Activated gamma-delta T cell (primary cell): ENCODE measurements around the gene RPS19BP1.

Experiments
- DNase-seq: peaks from one replicate; lab custom pipeline; 2025; lab: John Stamatoyannopoulos, UW

RPS19BP1 gene

DNA sequence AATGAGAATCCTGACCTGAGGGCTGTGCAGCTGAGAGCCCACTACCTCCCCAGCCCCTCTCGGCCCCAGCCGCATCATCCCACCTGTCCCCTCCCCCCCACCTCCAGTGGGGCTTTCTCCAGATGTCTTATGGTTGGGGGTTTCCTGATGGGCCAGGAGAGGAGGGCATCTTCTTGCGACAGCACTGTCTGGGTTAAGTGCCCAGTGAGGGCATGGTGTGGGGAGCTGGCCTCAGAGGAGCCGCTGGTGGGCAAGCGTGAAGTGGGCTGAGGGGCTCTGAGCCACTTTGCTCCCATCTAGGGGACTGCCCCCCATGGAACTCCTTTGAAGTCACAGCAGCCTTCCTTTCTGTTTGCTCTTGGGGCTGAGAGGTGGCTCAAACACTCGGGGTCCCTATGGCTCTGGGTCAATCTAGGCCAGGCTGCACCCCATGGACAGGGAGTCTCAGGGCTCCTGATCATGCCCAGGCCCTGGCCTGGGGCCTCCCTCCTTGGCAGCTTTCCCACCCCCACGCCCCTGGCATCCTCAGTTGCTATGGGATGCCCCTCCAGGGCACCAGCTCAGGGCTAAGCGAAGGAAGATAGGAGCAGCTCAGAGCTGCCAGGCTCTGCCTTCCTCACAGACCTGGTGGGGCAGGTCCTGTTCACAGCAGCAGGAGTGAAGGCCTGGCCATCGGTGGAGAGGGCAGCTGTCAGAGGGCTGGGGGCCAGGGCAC, 41.4 kb downstream of the RPS19BP1 start:
- DNase-seq: no peak

DNA sequence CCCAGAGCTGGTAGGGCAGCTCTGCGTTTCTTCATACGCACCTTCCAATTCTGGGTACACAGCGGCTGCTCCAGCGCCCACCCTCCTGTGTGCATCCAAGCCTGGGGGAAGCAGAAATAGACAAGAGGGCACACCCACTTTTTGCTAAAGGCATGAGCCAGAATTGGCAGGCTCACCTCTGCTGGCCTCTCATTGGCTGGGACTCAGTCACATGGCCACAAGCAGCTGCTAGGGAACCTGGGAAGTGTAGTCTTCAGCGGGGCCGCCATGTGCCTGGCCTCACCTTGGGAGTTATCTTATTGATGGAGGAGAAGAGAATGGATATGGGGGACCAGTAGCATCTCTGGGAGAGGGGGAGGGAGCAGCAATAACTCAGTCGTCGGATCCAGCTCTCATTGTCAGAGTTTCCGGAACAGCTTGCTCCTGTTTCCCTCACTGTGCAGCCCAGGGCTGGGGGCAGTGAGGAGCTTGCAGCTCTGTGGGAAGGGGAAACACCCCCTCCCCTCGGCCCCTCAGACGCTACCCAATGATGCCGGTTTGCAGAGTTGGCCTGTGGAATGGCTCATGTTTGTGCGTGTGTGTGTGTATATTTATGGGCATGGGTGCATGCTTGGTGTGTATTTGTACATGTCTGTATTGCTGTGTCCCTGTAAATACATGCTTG, 42.3 kb downstream of the RPS19BP1 start:
- DNase-seq: no peak

DNA sequence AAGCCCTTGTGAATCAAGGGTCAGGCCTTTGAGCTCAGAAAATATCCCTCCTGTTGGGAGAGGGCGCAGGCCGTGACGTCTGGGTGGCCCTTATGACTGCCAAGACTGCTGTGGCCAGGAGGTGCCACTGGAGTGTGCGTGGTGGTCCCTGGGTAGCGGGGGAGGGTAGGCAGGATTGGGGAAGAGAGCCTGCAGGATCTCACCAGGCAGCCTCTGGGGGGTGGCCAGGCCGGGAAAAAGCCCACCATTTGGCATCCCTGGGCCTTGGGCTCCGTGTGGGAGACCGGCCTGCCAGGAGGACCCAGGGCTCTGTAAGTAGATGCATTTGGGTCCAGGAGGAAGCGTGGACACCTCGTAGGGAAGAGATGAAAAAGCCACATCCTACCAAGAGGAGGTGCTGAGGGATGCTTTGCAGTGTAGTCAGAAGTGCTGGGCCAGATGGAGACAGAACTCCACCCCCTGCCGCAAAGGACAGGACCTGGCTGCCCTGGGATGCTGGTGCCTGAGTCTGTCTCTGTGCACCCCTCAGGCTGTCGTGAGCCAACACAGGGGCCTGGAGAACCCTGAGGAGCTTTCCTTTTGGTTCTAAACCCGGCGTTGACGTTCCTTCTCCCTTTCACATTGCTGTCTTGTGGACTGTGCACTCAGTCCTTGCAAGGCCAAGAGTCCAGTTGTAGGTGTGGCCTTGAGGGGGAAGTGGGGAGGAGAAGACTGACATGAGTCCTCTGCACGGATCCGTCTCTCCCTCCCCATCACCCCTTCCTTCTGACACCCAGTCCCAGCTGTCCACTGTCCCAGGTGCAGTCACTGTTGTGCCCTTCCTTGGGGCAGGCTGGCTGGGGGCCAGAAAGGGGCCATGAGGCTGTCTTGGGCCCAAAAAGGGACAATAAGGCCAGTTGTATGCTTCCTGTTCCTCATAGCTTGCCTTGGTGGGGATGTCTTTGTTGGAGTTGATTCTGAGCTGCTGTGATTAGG, 43.2 kb downstream of the RPS19BP1 start:
- DNase-seq: no peak

DNA sequence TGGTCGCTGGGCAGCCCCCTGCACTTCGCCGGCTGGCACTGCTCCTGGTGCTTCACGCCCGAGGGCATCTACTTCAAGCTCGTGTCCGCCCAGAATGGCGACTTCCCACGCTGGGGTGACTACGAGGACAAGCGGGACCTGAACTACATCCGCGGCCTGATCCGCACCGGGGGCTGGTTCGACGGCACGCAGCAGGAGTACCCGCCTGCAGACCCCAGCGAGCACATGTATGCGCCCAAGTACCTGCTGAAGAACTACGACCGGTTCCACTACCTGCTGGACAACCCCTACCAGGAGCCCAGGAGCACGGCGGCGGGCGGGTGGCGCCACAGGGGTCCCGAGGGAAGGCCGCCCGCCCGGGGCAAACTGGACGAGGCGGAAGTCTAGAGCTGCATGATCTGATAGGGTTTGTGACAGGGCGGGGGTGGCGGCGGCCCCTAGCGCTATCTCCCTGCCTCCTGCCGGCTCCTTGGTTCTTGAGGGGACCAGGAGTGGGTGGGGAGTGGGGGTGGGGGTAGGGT, 43.9 kb downstream of the RPS19BP1 start:
- no peak for DNase-seq

DNA sequence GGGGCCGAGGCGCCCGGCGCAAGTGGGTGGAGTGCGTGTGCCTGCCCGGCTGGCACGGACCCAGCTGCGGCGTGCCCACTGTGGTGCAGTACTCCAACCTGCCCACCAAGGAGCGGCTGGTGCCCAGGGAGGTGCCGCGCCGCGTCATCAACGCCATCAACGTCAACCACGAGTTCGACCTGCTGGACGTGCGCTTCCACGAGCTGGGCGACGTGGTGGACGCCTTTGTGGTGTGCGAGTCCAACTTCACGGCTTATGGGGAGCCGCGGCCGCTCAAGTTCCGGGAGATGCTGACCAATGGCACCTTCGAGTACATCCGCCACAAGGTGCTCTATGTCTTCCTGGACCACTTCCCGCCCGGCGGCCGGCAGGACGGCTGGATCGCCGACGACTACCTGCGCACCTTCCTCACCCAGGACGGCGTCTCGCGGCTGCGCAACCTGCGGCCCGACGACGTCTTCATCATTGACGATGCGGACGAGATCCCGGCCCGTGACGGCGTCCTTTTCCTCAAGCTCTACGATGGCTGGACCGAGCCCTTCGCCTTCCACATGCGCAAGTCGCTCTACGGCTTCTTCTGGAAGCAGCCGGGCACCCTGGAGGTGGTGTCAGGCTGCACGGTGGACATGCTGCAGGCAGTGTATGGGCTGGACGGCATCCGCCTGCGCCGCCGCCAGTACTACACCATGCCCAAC, 44.6 kb downstream of the RPS19BP1 start:
- no peak for DNase-seq

DNA sequence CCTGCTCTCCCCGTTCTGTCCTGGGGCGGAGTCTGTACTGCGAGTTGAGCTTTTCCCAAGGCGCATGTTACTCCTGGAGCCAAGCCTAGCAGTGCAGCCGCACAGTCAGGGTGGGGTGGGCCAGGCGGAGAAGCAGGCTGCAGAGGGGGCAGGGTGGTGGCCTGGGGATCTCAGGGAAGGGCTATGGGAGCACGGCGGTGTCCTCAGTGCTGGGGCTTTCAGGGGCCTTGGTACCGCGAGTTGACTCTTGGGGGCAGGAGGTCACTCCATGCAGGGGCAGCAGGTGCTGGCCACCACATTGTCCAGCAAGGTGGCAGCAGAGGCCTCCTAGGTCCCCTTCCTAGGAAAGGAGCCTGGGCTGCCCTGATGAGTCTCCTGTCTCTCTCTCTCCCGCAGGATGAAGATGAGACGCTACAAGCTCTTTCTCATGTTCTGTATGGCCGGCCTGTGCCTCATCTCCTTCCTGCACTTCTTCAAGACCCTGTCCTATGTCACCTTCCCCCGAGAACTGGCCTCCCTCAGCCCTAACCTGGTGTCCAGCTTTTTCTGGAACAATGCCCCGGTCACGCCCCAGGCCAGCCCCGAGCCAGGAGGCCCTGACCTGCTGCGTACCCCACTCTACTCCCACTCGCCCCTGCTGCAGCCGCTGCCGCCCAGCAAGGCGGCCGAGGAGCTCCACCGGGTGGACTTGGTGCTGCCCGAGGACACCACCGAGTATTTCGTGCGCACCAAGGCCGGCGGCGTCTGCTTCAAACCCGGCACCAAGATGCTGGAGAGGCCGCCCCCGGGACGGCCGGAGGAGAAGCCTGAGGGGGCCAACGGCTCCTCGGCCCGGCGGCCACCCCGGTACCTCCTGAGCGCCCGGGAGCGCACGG, 45.4 kb downstream of the RPS19BP1 start:
- no peak for DNase-seq

DNA sequence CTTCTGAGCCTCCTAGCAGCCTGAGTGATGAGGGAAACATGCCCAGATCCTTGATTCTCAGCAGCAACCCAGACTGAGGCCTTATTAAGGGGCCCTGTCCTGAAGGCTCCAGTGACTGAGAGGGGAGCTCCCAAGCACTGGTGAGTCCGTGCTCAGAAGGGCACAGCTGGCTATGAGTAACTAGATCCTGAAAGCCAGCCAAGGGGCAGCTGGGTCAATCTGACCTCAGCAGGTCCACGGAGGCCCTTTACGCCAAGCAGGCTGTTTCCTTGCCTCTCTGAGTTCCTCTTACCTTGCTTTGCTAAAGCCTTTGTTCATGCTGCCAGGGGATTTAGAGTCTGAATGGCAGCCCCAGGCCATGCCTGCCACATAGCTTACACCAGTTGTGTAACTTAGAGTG, 49.8 kb downstream of the RPS19BP1 start:
- DNase-seq: no peak

DNA sequence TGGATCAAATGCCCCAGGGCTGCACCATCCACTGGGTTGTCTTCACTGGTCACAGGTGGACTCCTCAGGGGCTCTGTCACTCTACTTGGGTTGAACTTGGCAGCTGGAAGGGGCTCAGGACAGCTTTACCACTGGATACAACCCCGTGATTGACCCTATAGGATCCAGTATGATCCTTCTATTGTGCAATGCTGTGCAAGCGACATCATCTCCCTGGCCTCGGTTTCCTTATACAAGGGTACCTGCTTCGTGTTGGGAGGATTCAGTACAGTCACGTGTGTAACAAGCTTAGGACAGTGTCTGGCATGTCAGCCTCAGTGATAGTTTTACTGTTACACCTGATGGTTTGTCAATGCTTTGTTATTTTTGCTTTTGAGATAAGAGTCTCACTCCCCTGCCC, 51.0 kb downstream of the RPS19BP1 start:
- DNase-seq: no peak

DNA sequence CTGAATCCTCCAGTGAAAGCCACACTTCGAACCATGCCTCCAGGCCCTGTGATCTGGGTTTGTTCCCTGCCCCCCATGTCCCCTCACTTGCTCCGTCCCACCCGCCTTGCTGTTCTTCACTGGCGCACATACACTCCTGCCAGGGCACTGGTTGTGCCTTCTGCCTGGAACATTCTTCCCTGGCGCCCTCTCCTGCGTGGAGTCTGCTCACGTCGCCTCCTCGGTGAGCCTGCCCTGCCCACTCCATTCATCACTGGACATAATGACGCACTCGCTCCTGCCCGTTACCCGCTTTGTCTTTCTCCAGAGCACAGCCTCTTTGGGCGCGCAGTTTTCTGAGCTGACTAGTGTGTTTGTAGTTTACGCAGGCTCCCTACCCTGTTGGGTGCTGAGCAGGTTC, 51.5 kb downstream of the RPS19BP1 start:
- DNase-seq: no peak

DNA sequence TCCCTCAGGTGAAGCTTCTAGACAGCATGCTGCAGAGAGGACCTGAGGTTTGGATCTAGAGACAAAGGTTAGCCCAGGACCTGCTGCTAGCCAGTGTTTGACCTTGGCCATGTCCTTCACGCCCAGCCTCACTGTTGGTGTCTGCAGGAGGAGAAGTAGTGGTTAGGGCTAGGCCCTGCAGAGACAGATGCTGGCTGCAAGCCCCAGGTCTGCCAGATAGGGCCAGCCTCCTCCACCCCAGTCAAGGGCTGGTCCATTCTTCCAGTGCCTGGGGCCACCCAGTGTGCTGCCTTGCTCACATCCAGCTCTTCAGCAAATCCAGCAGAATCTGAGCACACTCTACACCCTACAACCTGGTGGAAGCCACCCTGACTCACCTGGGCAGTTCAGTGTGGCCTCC, 52.0 kb downstream of the RPS19BP1 start:
- DNase-seq: no peak

DNA sequence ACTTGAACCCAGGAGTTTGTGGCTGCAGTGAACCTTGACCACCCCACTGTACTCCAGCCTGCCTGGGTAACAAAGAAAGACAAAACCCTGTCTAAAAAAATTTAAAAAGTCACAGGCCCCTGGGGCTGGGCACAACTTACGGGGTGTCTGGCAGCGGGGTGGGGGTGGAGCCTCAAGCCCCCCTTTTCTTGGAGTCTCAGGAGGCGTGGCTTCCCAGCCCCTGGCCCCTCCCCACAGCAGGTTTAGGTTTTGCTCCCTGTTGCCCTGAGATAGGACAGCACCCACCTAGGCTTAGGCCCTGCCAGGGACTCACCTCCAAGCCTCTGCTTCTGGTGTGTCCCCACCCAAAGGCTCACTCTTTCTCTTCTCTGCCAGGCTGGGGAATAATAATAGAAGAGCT, 53.3 kb downstream of the RPS19BP1 start:
- DNase-seq: no peak
